PC-3 (cell line): ENCODE measurements around the gene LMO2.
"Not testable (repeated sequence)": the region's sequence is repeated elsewhere in the genome, so short reads cannot be mapped to it uniquely, and the experiment has no call there.

ENCODE experiments used
- CTCF ChIP-seq: fragments of 300-600 bp; sonication (generic); conservative IDR thresholded peaks from 2 replicates; pipeline ENCODE4 v1.5.1; 2017; ENCODE audit warnings: antibody characterized with exemption, low read depth, mild to moderate bottlenecking, low read length
- EZH2 ChIP-seq: fragments of 300-600 bp; sonication (generic); IDR thresholded peaks from one replicate; pipeline ENCODE4 v1.6.1; 2017; ENCODE audit warnings: antibody characterized with exemption, mild to moderate bottlenecking, low read length; ENCODE audit not compliant: unreplicated experiment
- EZH2phosphoT487 ChIP-seq: fragments of 300-600 bp; sonication (generic); IDR thresholded peaks from 2 replicates; pipeline ENCODE4 v1.6.1; 2018; ENCODE audit warnings: mild to moderate bottlenecking, antibody characterized with exemption, low read length, borderline replicate concordance

GRCh38 chr11:33822981-33823380 lies 68.9 kb downstream of the LMO2 start:
- not testable (repeated sequence) for TF ChIP-seq EZH2, CTCF, EZH2phosphoT487
